Activated CD8-positive, alpha-beta memory T cell treated with anti-CD3 and anti-CD28 coated beads for 24 hours (primary cell): ENCODE data around the gene RPP25L.

Source experiments
- DNase-seq: peaks from one replicate; pipeline ENCODE4 v3.0.0-alpha.2; 2020

Gene RPP25L

GRCh38 chr9:34565856-34566255, 46.0 kb downstream of the RPP25L start:
- DNase-seq = no peak

GRCh38 chr9:34564617-34565016, 47.3 kb downstream of the RPP25L start:
- no peak for DNase-seq

- no peak for DNase-seq
These were observed 48.6 kb downstream of the RPP25L start for GRCh38 chr9:34563262-34563661.

GRCh38 chr9:34562135-34562745, 49.7 kb downstream of the RPP25L start:
- peak; percentile 65 for DNase-seq

GRCh38 chr9:34560599-34561214, 51.2 kb downstream of the RPP25L start:
- DNase-seq = no peak
